HG02885 (cell line): ENCODE data around the gene LCE3A.
"Not testable (repeated sequence)": the region's sequence is repeated elsewhere in the genome, so short reads cannot be mapped to it uniquely, and the experiment has no call there.

Experiments
- ATAC-seq: cut with Tn5 transposase; IDR thresholded peaks from one replicate; pipeline ENCODE4 v1.9.1; 2021; ENCODE audit warnings: mild to moderate bottlenecking; ENCODE audit not compliant: unreplicated experiment, poor library complexity

The LCE3A gene

DNA sequence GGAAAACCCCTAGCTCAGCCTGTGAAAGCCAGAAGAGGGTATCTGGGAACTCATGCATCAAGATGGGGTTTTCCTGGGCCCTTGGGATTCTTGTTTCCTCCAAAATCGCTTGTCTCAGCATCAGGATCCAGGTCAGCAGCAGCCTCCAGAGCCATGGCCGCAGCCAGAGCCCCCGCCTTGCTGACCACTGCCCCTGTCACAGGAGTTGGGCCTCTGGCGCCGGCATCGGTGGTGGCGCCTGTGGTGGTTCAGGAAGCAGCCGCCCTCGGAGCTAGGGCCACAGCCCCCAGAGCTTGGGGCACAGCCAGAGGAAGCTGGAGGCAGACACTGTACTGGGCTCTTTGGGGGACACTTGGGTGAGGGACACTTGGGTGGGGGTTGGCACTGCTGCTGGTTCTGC, 43.4 kb downstream of the LCE3A start:
- not testable (repeated sequence) for ATAC-seq

DNA sequence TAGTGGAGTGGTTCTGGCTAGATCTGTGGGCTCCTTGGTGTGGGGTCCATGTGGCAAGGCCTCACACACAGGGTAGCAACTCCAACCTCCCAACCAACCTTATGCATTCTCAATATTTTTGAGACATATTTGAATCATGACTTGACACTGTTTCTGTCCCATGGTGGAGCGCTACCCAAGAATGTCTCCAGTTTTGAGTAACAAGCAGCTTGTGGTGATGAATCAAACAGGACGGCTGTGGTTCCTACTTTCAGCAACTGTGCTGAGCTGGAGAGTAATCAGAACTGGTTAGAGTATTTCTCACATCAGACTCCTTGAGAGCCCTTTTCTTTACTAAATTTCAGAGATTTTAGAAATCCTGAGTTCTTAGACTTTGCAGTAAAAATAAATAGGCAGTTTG, 45.7 kb downstream of the LCE3A start:
- no peak for ATAC-seq
